Measurements from ENCODE around the gene HRH3.

Gene HRH3

GRCh38 chr20:62236200-62236599 lies 16.1 kb upstream of the HRH3 start:
- ChIA-PET POLR2A (no interaction called here), CTCF (interaction anchor here (0.7 to 1.2 kb wide), 2 partner anchors 66 to 267 kb away, joined by 3 read pairs; no protein-coding TSS in a partner anchor)
- Histone ChIP-seq H3K36me3 (ENCODE audit: control insufficient read depth in 2 of 2, insufficient read depth in 1 of 2, low read length in 2 of 2) (peaks cover 0 to 12% of the 10 kb centered on the region in 2 experiments; a peak in 1 of 3 replicates), H3K27ac (ENCODE audit: extremely low read depth, low read depth, low read length) (no peak overlapping the region), H3K9me3 (ENCODE audit: control insufficient read depth, insufficient read depth, low read depth, low read length) (no peaks in the 10 kb centered on the region), H3K4me3 (ENCODE audit: low read depth, low read length) (no peak overlapping the region), H3K4me1 (ENCODE audit: control insufficient read depth, insufficient read depth, low read length) (peaks cover 6% of the 10 kb centered on the region; the same call in 1 of the 2 replicates)
- TF ChIP-seq ZBTB11 (tag by site-specific recombination; conservative IDR thresholded peaks at IDR 0.05; ENCODE audit: low read depth): no peak
- TF ChIP-seq ZNF629 (tag by site-specific recombination; IDR thresholded peaks at IDR 0.05): no peak
- TF ChIP-seq FEZF1 (tag by site-specific recombination; IDR thresholded peaks at IDR 0.05): no peak
- no peak for TF ChIP-seq ZBTB21 (tag by site-specific recombination; IDR thresholded peaks at IDR 0.05)
- TF ChIP-seq ZNF513 (tag by site-specific recombination; IDR thresholded peaks at IDR 0.05): no peak
- no peak for TF ChIP-seq ZNF791 (tag by site-specific recombination; IDR thresholded peaks at IDR 0.05)
- TF ChIP-seq ZNF138 (tag by site-specific recombination; IDR thresholded peaks at IDR 0.05; ENCODE audit: borderline replicate concordance): no peak
- no peak for TF ChIP-seq ZNF155 (tag by site-specific recombination; IDR thresholded peaks at IDR 0.05)
- TF ChIP-seq ZNF18 (tag by site-specific recombination; IDR thresholded peaks at IDR 0.05): no peak
- no peak for TF ChIP-seq ZBTB44 (tag by site-specific recombination; IDR thresholded peaks at IDR 0.05)
- no peak for TF ChIP-seq ZFP3 (tag by site-specific recombination; IDR thresholded peaks at IDR 0.05; ENCODE audit: low read depth)
- no peak for TF ChIP-seq ATF2 (tag by site-specific recombination; IDR thresholded peaks at IDR 0.05; ENCODE audit: low read depth)
- TF ChIP-seq ZNF549 (tag by site-specific recombination; IDR thresholded peaks at IDR 0.05): no peak

- Histone ChIP-seq H3K27ac (ENCODE audit: extremely low read depth, low read depth, low read length) (no peak overlapping the region), H3K4me1 (ENCODE audit: control insufficient read depth, insufficient read depth, low read length) (peaks cover 6% of the 10 kb centered on the region; the same call in 1 of the 2 replicates), H3K9me3 (ENCODE audit: control insufficient read depth, insufficient read depth, low read depth, low read length) (no peaks in the 10 kb centered on the region), H3K36me3 (ENCODE audit: control insufficient read depth in 2 of 2, insufficient read depth in 1 of 2, low read length in 2 of 2) (peaks cover 0 to 9% of the 10 kb centered on the region in 2 experiments; a peak in 1 of 3 replicates), H3K4me3 (ENCODE audit: low read depth, low read length) (no peak overlapping the region)
- ChIA-PET CTCF (interaction anchor here (0.7 kb wide), 2 partner anchors 79 to 266 kb away, joined by 3 to 5 read pairs; no protein-coding TSS in a partner anchor), POLR2A (no interaction called here)
- no peak for TF ChIP-seq ZNF121 (tag by site-specific recombination; IDR thresholded peaks at IDR 0.05)
- no peak for TF ChIP-seq BCL11B (tag by site-specific recombination; IDR thresholded peaks at IDR 0.05; ENCODE audit: low read depth)
- TF ChIP-seq ZNF2 (tag by site-specific recombination; IDR thresholded peaks at IDR 0.05): no peak
- no peak for TF ChIP-seq ZNF549 (tag by site-specific recombination; IDR thresholded peaks at IDR 0.05)
- no peak for TF ChIP-seq ZNF701 (tag by site-specific recombination; IDR thresholded peaks at IDR 0.05)
- no peak for TF ChIP-seq ZXDB (tag by site-specific recombination; IDR thresholded peaks at IDR 0.05)
- TF ChIP-seq KLF17 (tag by site-specific recombination; IDR thresholded peaks at IDR 0.05): no peak
- no peak for TF ChIP-seq ZNF670 (tag by site-specific recombination; IDR thresholded peaks at IDR 0.05; ENCODE audit: low read depth)
- TF ChIP-seq ZNF157 (tag by site-specific recombination; IDR thresholded peaks at IDR 0.05): no peak
- TF ChIP-seq ZNF26 (tag by site-specific recombination; IDR thresholded peaks at IDR 0.05): no peak
- no peak for TF ChIP-seq ZFP3 (tag by site-specific recombination; IDR thresholded peaks at IDR 0.05; ENCODE audit: low read depth)
- no peak for TF ChIP-seq PRDM1 (tag by site-specific recombination; IDR thresholded peaks at IDR 0.05)
Measured at GRCh38 chr20:62235777-62236157, 15.7 kb upstream of the HRH3 start.

Measured in HEK293 (cell line).